Measurements from ENCODE around the gene PANK4.
"Not testable (repeated sequence)": the region's sequence is repeated elsewhere in the genome, so short reads cannot be mapped to it uniquely, and the experiment has no call there.

Gene PANK4

DNA sequence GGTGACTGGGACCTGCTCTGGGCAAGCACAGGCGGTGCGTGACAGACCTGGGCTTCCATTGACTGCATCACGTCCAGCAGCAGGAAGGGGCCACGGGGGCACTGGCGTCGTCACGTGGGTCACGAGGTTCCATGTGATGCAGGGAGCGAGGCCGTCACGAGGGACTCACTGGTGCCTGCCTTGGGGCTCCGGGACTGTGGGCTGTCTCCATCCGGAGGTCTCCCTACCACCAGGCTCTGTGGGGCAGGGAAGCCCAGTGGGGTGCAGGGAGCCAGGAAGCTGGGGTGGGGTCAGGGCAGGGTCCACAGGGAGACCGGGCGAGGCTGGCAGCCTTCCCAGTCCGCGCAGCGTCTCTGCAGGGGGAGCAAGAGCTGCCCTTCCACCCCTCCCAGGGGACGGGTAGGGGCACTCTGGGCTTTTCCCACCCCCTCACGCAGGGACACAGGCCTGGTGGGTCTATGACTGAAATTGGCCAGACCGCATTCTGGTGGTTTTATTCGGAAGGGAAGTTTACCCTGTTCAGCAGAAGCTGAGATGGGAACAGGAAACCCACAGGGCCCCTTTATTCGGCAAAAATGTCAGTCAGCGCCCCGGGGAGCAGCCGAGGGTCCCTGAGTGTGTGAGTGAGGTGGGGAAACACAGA lies 29.4 kb upstream of the PANK4 start:
- no peak for DNase-seq (ENCODE audit: low read depth, low spot score)
- CTCF ChIA-PET: interaction anchor here (0.9 to 5.5 kb wide), 4 partner anchors 7 to 141 kb away, joined by 3 to 45 read pairs (median 4); no protein-coding TSS in a partner anchor
- TF ChIP-seq, protein P1, sequence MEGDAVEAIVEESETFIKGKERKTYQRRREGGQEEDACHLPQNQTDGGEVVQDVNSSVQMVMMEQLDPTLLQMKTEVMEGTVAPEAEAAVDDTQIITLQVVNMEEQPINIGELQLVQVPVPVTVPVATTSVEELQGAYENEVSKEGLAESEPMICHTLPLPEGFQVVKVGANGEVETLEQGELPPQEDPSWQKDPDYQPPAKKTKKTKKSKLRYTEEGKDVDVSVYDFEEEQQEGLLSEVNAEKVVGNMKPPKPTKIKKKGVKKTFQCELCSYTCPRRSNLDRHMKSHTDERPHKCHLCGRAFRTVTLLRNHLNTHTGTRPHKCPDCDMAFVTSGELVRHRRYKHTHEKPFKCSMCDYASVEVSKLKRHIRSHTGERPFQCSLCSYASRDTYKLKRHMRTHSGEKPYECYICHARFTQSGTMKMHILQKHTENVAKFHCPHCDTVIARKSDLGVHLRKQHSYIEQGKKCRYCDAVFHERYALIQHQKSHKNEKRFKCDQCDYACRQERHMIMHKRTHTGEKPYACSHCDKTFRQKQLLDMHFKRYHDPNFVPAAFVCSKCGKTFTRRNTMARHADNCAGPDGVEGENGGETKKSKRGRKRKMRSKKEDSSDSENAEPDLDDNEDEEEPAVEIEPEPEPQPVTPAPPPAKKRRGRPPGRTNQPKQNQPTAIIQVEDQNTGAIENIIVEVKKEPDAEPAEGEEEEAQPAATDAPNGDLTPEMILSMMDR (IDR thresholded peaks at IDR 0.05; ENCODE audit: insufficient read depth, low read length, missing control alignments): no peak
- POLR2A ChIA-PET: no interaction called here
- H3K4me3 ChIP-seq (ENCODE audit: low read depth, low read length): peak overlapping the region; percentile 57

DNA sequence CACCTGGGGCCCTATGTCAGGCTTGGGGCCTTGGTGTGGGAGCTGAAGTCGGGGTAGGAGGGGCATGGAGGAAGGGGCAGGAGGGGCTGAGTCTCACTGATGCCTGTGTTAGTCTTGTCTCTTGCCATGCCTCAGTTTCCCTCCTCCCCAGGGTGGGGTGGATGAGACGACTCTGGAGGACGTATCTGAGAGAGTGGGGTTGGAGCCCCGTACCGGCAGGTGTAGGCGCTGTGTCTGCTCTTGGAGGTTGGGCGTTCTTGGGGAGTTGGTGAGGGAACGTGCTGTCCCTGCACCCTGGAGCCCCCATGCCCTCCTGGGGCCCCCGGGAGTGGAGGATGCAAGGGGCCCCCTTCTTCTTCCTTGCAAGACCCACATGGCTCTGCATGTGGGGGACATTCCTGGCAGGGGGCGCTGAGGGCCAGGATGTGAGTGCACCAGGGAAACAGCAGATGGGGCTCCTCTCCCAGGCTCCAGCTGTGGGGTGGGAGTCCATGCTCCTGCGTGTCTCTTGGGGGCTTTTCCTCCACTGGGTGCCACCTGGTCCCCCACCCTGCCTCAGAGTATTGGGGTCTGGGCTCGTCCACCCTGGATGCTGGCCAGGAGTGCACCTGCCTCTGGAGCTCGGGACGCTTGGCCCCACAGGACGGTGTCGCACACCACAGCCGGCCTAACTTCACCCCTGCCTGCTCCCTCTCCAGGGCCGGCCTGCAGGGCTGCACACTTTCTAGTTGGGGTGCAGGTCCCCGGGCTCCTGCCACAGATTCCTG lies 28.4 kb upstream of the PANK4 start:
- ChIA-PET CTCF (no interaction called here), POLR2A (no interaction called here)
- TF ChIP-seq, protein P1 (IDR thresholded peaks at IDR 0.05; ENCODE audit: insufficient read depth, low read length, missing control alignments): peak; percentile 25
- DNase-seq (ENCODE audit: low read depth, low spot score): no peak
- no peak overlapping the region for H3K4me3 ChIP-seq (ENCODE audit: low read depth, low read length)

DNA sequence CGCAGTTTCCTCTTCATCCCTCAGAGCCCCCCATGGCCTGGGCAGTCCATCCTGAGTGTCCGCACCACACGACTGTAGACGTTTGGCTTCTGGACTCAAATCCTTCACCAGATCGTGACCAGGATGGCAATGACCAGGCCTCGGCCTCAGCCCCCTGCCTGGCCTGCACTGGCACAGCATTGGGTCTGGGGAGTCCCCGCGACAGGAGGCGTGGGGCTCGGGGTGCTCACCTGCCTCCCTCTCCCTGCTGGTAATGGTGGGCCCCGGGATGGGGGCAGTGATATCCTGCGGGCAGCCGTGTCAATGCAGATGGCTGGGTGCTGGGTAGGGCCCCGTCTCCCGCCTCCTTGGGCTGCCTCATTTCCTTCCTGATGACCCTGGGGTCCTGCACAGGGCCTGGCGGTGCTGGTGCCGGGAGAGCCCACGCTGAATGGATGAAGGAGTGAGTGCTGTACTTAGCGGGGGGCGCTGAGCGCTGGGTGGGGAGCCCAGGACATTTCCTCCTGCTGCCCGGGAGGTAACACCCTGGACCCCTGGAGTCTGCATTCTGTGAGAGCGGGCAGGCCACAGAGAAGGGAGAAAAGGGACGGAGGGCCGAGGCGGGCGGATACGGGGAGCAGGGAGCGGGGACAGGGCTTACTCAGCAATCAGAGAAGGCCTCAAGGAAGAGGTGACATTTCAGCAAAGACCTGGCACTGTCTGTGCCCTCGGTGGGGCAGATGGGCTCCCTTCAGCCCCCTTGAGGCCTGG lies 27.6 kb upstream of the PANK4 start:
- no peak overlapping the region for H3K4me3 ChIP-seq (ENCODE audit: low read depth, low read length)
- TF ChIP-seq, protein P1 (IDR thresholded peaks at IDR 0.05; ENCODE audit: insufficient read depth, low read length, missing control alignments): no peak
- ChIA-PET CTCF (no interaction called here), POLR2A (no interaction called here)
- DNase-seq (ENCODE audit: low read depth, low spot score): no peak

DNA sequence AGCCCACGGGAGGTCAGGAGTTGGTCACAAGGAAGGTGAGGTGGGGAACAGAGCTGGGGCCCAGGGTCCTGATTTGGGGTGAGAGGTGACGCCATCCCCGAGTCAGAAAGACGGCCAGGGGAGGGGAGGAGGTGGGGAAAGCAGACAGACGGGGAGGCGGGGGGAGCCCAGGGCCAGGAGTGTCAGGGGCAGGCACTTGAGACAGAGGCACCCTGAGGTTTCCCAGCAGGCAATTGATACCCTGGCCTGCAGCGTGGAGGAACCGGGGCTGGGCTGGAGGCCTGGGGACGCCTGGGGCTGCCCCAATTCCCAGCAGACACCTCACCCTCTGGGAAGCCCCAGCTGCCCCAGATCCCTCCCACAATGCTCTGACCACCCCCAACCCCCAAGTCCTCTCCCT lies 26.7 kb upstream of the PANK4 start:
- DNase-seq (ENCODE audit: low read depth, low spot score); POLR2A ChIA-PET; CTCF ChIA-PET; H3K4me3 ChIP-seq (ENCODE audit: low read depth, low read length): not testable (repeated sequence)

DNA sequence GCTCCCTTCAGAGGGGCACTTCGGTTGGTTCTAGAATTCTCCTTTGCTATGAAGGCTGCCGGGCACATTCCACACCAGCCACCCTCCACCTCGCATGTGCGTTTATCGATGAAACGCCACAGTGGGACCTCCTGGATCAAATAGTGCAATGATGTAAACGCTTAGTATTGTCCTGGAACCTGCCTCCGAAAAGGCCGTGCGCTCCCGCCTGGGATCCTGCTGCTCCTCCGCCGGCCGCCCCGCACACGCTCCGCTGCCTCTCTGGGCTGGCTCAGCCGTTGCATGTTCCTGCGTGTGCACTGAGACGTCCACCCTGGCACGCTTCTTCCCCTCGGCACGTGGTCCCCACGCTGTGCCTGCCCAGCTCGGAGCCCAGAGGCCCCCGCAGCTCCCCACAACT lies 25.8 kb upstream of the PANK4 start:
- DNase-seq (ENCODE audit: low read depth, low spot score): no peak
- H3K4me3 ChIP-seq (ENCODE audit: low read depth, low read length): no peak overlapping the region
- POLR2A ChIA-PET: no interaction called here
- TF ChIP-seq, protein P1 (IDR thresholded peaks at IDR 0.05; ENCODE audit: insufficient read depth, low read length, missing control alignments): no peak
- CTCF ChIA-PET: no interaction called here

DNA sequence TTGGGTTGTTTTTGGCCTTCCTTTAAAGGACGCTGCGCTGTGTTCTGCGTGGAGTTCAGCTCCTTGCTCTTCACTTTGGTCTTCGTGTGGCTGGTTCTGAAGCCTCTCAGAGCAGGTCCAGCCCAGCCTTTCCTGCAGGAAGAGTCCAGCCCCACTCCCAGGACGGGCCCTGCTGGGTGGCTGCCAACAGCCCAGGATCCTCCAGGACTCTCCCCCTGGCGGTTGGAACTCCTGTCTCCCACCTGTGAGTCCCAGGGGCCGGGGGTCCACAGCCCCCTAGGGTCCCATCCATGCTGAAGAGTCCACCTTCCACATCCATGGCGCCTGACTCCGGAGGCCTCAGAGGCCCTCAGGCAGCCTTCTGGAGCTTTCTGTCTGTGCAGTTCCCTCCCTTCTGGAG lies 25.1 kb upstream of the PANK4 start:
- H3K4me3 ChIP-seq (ENCODE audit: low read depth, low read length); POLR2A ChIA-PET; CTCF ChIA-PET; DNase-seq (ENCODE audit: low read depth, low spot score): not testable (repeated sequence)

DNA sequence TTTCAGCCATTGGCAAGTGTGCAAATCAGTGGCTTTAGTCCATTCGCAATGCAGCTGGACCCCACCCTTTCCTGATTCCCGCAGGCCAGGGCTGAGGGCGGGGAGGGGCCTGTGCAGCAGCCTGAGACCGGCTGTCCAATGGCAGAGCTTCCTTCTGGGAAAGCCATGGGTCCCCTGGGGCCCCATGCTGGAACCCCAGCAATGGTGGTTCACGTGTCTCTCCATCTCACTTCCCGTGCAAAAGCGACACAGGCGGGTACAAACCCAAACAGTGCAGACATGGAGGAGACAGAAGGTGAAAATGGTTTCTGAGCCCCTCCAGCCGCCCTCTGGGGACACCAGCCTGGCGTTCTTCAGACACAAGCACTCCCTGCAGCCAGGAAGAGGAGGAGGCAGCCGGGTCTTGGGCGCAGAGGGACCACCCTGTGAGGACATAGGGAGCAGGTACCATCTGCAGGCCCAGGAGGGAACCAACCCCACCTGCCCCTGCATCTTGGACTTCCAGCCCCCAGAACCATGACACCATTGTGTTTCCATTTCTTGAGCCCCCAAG lies 24.0 kb upstream of the PANK4 start:
- POLR2A ChIA-PET; H3K4me3 ChIP-seq (ENCODE audit: low read depth, low read length); DNase-seq (ENCODE audit: low read depth, low spot score): not testable (repeated sequence)
- CTCF ChIA-PET: interaction anchor here (3.7 to 8.6 kb wide), 2 partner anchors 8 to 132 kb away, joined by 45 to 138 read pairs; partner anchors contain the start of gene TNFRSF14

DNA sequence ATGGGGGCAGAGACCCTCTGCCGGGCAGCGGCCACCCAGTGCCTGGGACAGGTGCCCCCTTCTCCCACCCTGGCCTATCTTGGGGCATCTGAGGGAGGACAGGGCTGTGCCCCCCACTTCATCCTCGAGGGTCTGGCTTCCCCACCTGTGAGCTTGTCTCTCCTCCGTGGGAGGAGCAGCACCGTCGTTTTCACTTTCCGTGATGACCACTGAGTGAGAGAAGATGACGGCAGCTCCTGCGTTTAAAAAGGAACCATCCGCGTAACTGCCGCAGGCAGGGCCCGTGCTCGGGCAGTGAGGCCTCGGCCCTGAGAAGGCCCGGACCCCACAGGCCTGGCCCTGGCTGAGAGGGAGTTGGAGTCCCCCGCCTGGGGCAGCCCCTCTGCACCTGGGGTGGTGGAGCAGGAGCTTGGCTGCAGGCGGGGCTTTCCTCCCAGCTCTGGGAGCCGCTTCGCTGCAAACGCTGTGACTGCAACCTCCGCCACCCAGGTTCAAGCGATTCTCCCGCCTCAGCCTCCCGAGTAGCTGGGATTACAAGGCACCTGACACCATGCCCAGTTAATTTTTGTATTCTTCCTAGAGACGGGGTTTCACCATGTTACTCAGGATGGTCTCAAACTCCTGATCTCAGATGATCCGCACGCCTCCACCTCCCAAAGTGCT lies 23.1 kb upstream of the PANK4 start:
- CTCF ChIA-PET: interaction anchor here (1.0 to 8.6 kb wide), 4 partner anchors 9 to 136 kb away, joined by 3 to 138 read pairs (median 38); partner anchors contain the start of genes PEX10 and TNFRSF14
- H3K4me3 ChIP-seq (ENCODE audit: low read depth, low read length); DNase-seq (ENCODE audit: low read depth, low spot score); POLR2A ChIA-PET: not testable (repeated sequence)
